Stimulated activated effector memory CD8-positive, alpha-beta T cell treated with anti-CD3 and anti-CD28 coated beads, Interleukin-12 subunit alpha, Interleukin-12 subunit beta, amount 100 ng/mL, for 72 hours (primary cell): ENCODE data around the gene ZCCHC3.
"Not testable (repeated sequence)": the region's sequence is repeated elsewhere in the genome, so short reads cannot be mapped to it uniquely, and the experiment has no call there.

Experiments used
- ATAC-seq: fragments of 150-1000 bp; cut with Tn5 transposase; 2 replicates; pipeline ENCODE4 v1.10.0; 2021
- DNase-seq, 2 donors: peaks; one replicate each; pipeline ENCODE4 v3.0.0; 2021 to 2022; ENCODE audit warnings: low spot score in 2 of 2
- H3K27ac Mint-ChIP-seq: one replicate; pipeline ENCODE4 v1.8.0; 2022; ENCODE audit warnings: mild to moderate bottlenecking, mixed read lengths
- H3K36me3 Mint-ChIP-seq: one replicate; pipeline ENCODE4 v1.8.0; 2022; ENCODE audit warnings: mild to moderate bottlenecking, mixed read lengths
- H3K4me1 Mint-ChIP-seq: one replicate; pipeline ENCODE4 v1.8.0; 2022; ENCODE audit warnings: mixed read lengths
- H3K4me3 Mint-ChIP-seq: one replicate; pipeline ENCODE4 v1.8.0; 2022; ENCODE audit warnings: mild to moderate bottlenecking, mixed read lengths
- H3K9me3 Mint-ChIP-seq: one replicate; pipeline ENCODE4 v1.8.0; 2022; ENCODE audit warnings: mixed read lengths

Gene ZCCHC3

GRCh38 chr20:297098-297924, at the start of gene ZCCHC3:
TSS of gene ZCCHC3 (plus strand) at chr20:297570. CDS start at chr20:297587, 17 bp downstream.
- Mint-ChIP-seq H3K4me1 (peaks cover 53% of the 10 kb centered on the region), H3K27ac (peak within 1 kb of the TSS; percentile 100), H3K4me3 (peak within 1 kb of the TSS; percentile 98), H3K36me3 (peaks cover 43% of the 10 kb centered on the region), H3K9me3 (no peaks in the 10 kb centered on the region)
- ATAC-seq (peak; percentile 92), DNase-seq (peak; percentile 66 to 90)

- Mint-ChIP-seq H3K4me1 (no peaks in the 10 kb centered on the region), H3K36me3 (no peaks in the 10 kb centered on the region), H3K4me3 (no peak overlapping the region), H3K9me3 (no peaks in the 10 kb centered on the region), H3K27ac (no peak overlapping the region)
- ATAC-seq (no peak), DNase-seq (no peak)
These were observed 46.0 kb upstream of the ZCCHC3 start for GRCh38 chr20:251354-251753.

GRCh38 chr20:252801-253200, 44.6 kb upstream of the ZCCHC3 start:
- H3K27ac Mint-ChIP-seq = no peak overlapping the region
- no peak for ATAC-seq
- H3K36me3 Mint-ChIP-seq = no peaks in the 10 kb centered on the region
- H3K4me1 Mint-ChIP-seq = no peaks in the 10 kb centered on the region
- no peak overlapping the region for H3K4me3 Mint-ChIP-seq
- H3K9me3 Mint-ChIP-seq = no peaks in the 10 kb centered on the region
- no peak for DNase-seq

GRCh38 chr20:253447-253846, 43.9 kb upstream of the ZCCHC3 start:
- not testable (repeated sequence) for H3K4me3 Mint-ChIP-seq, ATAC-seq, H3K9me3 Mint-ChIP-seq, DNase-seq, H3K36me3 Mint-ChIP-seq, H3K27ac Mint-ChIP-seq, H3K4me1 Mint-ChIP-seq

- Mint-ChIP-seq H3K4me3 (no peak within 1 kb of the TSS), H3K36me3 (no peaks in the 10 kb centered on the region)
These were observed 40.0 kb upstream of the ZCCHC3 start, which contains the start of gene DEFB132 for GRCh38 chr20:257419-257818. TSS of gene DEFB132 (plus strand) at chr20:257724. CDS start at chr20:257779, 55 bp downstream.

GRCh38 chr20:258269-258858, 39.0 kb upstream of the ZCCHC3 start:
- no peak overlapping the region for H3K27ac Mint-ChIP-seq
- ATAC-seq = peak; percentile 57

More at GRCh38 chr20:257419-257818, 40.0 kb upstream of the ZCCHC3 start, which contains the start of gene DEFB132:
- Mint-ChIP-seq H3K4me1 (peaks cover 15% of the 10 kb centered on the region), H3K27ac (no peak within 1 kb of the TSS), H3K9me3 (no peaks in the 10 kb centered on the region)
- ATAC-seq (no peak), DNase-seq (peak in 1 of 2 donors; percentile 15)

GRCh38 chr20:258963-259362, 38.4 kb upstream of the ZCCHC3 start:
- Mint-ChIP-seq H3K4me1 (peaks cover 15% of the 10 kb centered on the region), H3K36me3 (no peaks in the 10 kb centered on the region), H3K4me3 (no peak overlapping the region), H3K9me3 (no peaks in the 10 kb centered on the region), H3K27ac (no peak overlapping the region)
- ATAC-seq (peak; percentile 42), DNase-seq (peak in 1 of 2 donors; percentile 46)

More at GRCh38 chr20:258269-258858, 39.0 kb upstream of the ZCCHC3 start:
- Mint-ChIP-seq H3K9me3 (no peaks in the 10 kb centered on the region), H3K4me3 (no peak overlapping the region), H3K36me3 (no peaks in the 10 kb centered on the region), H3K4me1 (peaks cover 15% of the 10 kb centered on the region)
- DNase-seq = peak in 1 of 2 donors; percentile 18

- ATAC-seq (no peak), DNase-seq (peak in 1 of 2 donors; percentile 26)
- Mint-ChIP-seq H3K27ac (no peak overlapping the region), H3K9me3 (no peaks in the 10 kb centered on the region), H3K4me1 (peaks cover 15% of the 10 kb centered on the region), H3K4me3 (no peak overlapping the region), H3K36me3 (no peaks in the 10 kb centered on the region)
These were observed 37.4 kb upstream of the ZCCHC3 start for GRCh38 chr20:259981-260380.

- H3K36me3 Mint-ChIP-seq = no peaks in the 10 kb centered on the region
- DNase-seq = no peak
- H3K4me3 Mint-ChIP-seq = no peak overlapping the region
- H3K9me3 Mint-ChIP-seq = no peaks in the 10 kb centered on the region
- peaks cover 18% of the 10 kb centered on the region for H3K4me1 Mint-ChIP-seq
- H3K27ac Mint-ChIP-seq = no peak overlapping the region
- no peak for ATAC-seq
These were observed 33.7 kb upstream of the ZCCHC3 start for GRCh38 chr20:263701-264100.

- Mint-ChIP-seq H3K4me3 (peak overlapping the region; percentile 75), H3K4me1 (peaks cover 12% of the 10 kb centered on the region), H3K27ac (peak overlapping the region; percentile 85), H3K36me3 (no peaks in the 10 kb centered on the region), H3K9me3 (no peaks in the 10 kb centered on the region)
- peak; percentile 84 to 95 for DNase-seq
- ATAC-seq = peak; percentile 93
These were observed 30.5 kb upstream of the ZCCHC3 start for GRCh38 chr20:266596-267562.

GRCh38 chr20:270517-270916, 26.9 kb upstream of the ZCCHC3 start:
- no peak overlapping the region for H3K27ac Mint-ChIP-seq
- DNase-seq (no peak), ATAC-seq (no peak)
- H3K4me3 Mint-ChIP-seq = no peak overlapping the region
- H3K36me3 Mint-ChIP-seq = no peaks in the 10 kb centered on the region
- H3K9me3 Mint-ChIP-seq = no peaks in the 10 kb centered on the region
- peaks cover 12% of the 10 kb centered on the region for H3K4me1 Mint-ChIP-seq

- Mint-ChIP-seq H3K27ac (no peak overlapping the region), H3K36me3 (no peaks in the 10 kb centered on the region), H3K4me1 (peaks cover 12% of the 10 kb centered on the region), H3K9me3 (no peaks in the 10 kb centered on the region), H3K4me3 (no peak overlapping the region)
- ATAC-seq (no peak), DNase-seq (no peak)
These were observed 26.3 kb upstream of the ZCCHC3 start for GRCh38 chr20:271069-271468.

- H3K4me3 Mint-ChIP-seq = no peak overlapping the region
- no peak overlapping the region for H3K27ac Mint-ChIP-seq
- ATAC-seq = no peak
- no peak for DNase-seq
- H3K9me3 Mint-ChIP-seq = no peaks in the 10 kb centered on the region
- H3K36me3 Mint-ChIP-seq = no peaks in the 10 kb centered on the region
- peaks cover 8% of the 10 kb centered on the region for H3K4me1 Mint-ChIP-seq
These were observed 25.8 kb upstream of the ZCCHC3 start for GRCh38 chr20:271528-271927.

GRCh38 chr20:272718-273117, 24.7 kb upstream of the ZCCHC3 start:
- Mint-ChIP-seq H3K4me3 (no peak overlapping the region), H3K9me3 (no peaks in the 10 kb centered on the region), H3K27ac (peak overlapping the region; percentile 15), H3K36me3 (no peaks in the 10 kb centered on the region), H3K4me1 (no peaks in the 10 kb centered on the region)
- DNase-seq = no peak
- no peak for ATAC-seq

- H3K27ac Mint-ChIP-seq = no peak overlapping the region
- H3K36me3 Mint-ChIP-seq = no peaks in the 10 kb centered on the region
- no peak for ATAC-seq
- DNase-seq = no peak
- no peak overlapping the region for H3K4me3 Mint-ChIP-seq
- H3K4me1 Mint-ChIP-seq = no peaks in the 10 kb centered on the region
- no peaks in the 10 kb centered on the region for H3K9me3 Mint-ChIP-seq
These were observed 23.5 kb upstream of the ZCCHC3 start for GRCh38 chr20:273884-274283.
